IMR-90 (cell line): ENCODE results near the gene IWS1.

Experiments used
- BHLHE40 ChIP-seq: fragments of 150-350 bp; IDR thresholded peaks from 2 replicates; pipeline ENCODE4 v1.6.1; 2016; ENCODE audit warnings: mild to moderate bottlenecking, low read depth, low read length
- CTCF ChIP-seq: conservative IDR thresholded peaks from 2 replicates; pipeline ENCODE4 v1.5.1; 2012; ENCODE audit warnings: mild to moderate bottlenecking, low read depth, low read length, improper control_type of control experiment
- FOS ChIP-seq: fragments of 150-350 bp; IDR thresholded peaks from 2 replicates; pipeline ENCODE4 v1.6.1; 2016; ENCODE audit warnings: low read depth, low read length
- POLR2A ChIP-seq: IDR thresholded peaks from 2 replicates; pipeline ENCODE4 v1.6.1; 2012; ENCODE audit warnings: mild to moderate bottlenecking, low read depth, low read length
- SMC3 ChIP-seq: fragments of 150-350 bp; IDR thresholded peaks from 2 replicates; pipeline ENCODE4 v1.6.1; 2016; ENCODE audit warnings: low read depth, mild to moderate bottlenecking, antibody characterized with exemption, low read length, moderate library complexity

DNA sequence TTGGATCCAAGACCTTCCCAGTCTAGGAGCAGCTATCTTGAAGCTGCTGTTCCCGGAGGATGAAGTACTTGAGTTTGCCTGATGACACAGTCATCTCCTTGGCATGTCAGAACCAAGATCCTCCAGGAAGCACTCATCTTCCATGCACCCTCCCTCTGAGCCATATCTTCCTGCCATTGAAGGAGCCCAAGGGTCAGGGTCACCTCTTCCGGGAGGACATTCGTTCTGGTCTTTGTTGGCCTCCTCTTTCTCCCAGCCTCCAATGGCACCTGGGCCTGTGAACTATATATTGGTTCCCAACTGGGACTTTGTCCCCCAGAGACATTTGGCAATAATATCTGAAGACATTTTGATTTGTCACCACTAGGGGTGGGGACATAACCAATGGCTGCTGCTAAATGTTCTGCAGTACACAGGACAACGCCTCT, 4.9 kb upstream of the IWS1 start:
- no peak for TF ChIP-seq POLR2A
- TF ChIP-seq CTCF: no peak
- no peak for TF ChIP-seq FOS
- no peak for TF ChIP-seq BHLHE40
- TF ChIP-seq SMC3: no peak
